Head of caudate nucleus (tissue), 42 donors: ENCODE results near the gene OR51S1.
"Not testable (repeated sequence)": the region's sequence is repeated elsewhere in the genome, so short reads cannot be mapped to it uniquely, and the experiment has no call there.

Experiments
- DNase-seq, 42 donors: peaks; one replicate each; pipeline versions ENCODE4 v3.0.0 to v3.0.0-alpha.2; 2020 to 2021; ENCODE audit warnings: mixed read lengths in 7 of 42
- intact Hi-C: fragments of 100-400 bp; cut with DNase I; formaldehyde crosslinking; loops from one replicate; pipeline ENCODE4 v1.15.0; 2022

Gene OR51S1

DNA sequence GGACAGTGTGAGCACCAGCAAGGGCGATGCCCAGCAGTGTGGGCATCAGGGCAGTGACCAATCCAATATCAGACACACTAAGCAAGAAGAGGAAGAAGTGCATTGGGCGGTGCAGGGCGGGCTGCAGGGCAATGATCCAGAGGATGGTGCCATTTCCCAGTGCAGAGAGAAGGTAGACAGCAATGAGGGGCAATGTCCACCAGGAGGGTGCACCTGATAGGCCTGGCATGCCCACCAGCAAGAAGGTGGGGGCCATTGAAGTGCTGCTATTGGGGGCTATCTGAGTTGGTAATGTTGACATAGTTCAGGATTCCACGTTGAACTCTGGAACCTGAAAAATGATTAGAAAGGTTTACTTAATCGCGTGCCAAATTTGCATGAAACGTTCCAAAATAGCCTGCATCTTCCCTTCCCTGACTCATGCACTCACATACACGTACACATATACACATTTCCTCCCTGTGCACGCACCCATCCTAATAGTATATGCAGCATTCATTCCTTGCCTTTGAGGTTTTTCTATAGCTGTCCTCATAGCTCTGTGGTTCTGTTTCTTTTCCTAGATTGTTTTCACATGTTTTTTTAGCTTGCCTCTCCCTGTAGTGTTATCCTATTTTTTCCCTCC is at the start of gene OR51S1:
Gene OR51S1, minus strand, starts transcription at position 301 of the 625 bp plus-strand sequence. Its CDS starts 0 bp downstream, at position 301.
- intact Hi-C loops, result no loop called here
- no peak for DNase-seq

DNA sequence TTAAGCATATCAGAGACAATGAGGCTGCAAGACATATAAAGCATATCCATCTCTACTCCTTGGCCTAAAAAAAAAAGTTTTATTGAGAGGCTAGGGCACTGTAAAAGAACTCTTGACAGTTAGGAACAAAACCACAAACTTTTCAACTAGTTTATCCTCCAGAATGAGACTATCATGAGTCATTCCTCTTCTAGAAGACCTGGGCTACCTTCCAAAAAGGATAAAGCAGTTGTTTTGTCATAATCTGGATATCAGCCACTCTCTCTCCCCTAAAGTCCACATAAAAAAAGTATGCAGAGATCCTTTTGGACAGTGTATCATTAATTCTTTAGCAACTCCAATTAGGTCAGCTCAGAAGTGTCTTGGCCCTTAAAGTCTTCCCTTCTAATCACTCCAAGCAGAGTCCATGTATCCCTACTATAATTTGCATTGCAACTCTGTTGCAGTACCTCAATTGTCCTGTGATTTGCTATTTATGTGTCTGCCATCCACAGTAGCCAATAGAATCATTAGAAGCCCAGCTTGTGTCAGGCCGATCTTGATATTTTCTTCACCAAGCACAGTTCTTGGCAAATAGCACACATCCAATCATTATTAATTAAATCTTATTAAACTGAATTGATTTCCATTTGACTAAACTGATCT is 43.1 kb upstream of the OR51S1 start:
- DNase-seq, result no peak
- intact Hi-C loops, result no loop called here

- no peak for DNase-seq
- intact Hi-C loops, result no loop called here
Observed at GRCh38 chr11:4890279-4890678, 41.3 kb upstream of the OR51S1 start.

DNA sequence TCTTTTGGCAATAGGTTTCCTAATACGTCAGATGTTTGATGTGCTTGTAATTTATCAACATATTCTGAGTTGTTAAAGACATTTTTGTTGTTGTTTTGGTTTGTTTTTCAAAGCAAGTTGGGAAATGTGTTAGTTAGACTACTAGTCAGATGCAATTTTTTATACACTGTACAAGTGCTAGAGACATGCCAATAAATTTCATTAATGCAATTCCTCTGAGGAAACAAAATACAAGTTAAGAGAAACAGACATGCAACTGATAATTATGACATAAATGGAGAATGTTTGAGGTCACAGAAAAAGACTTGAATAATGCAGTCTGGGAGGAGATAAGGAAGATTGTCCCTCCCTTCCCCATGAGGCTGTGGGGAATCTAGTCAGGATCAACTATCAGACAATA is 38.6 kb upstream of the OR51S1 start:
- no peak for DNase-seq
- intact Hi-C loops, result no loop called here

DNA sequence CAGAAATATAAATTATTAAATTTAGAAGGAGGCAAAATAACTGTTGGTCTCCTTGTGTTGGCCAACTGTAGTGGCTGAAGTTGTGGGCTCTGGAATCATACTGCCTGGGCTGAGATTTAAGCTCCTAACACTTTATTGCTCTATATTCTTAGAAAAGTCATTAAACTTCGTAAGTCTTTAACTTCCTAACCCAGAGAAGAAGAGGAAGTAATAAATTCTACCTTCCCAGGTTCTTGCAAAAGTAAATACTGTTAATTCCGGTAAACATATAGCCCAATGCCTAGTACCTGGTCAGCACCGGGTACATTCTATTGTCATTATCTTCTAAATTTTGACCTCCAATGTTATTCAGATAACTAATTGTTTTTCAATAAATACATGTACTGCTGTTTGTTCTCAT is 37.2 kb upstream of the OR51S1 start:
- no peak for DNase-seq
- intact Hi-C loops, result no loop called here

- intact Hi-C loops, result no loop called here
- no peak for DNase-seq
Observed at GRCh38 chr11:4884361-4884760, 35.4 kb upstream of the OR51S1 start.

DNA sequence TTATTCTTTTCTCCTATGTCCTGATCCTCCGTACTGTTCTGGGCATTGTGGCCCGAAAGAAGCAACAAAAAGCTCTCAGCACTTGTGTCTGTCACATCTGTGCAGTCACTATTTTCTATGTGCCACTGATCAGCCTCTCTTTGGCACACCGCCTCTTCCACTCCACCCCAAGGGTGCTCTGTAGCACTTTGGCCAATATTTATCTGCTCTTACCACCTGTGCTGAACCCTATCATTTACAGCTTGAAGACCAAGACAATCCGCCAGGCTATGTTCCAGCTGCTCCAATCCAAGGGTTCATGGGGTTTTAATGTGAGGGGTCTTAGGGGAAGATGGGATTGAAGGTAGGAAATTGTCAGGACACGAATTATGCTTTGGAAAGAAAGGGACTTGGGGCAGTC is 33.5 kb upstream of the OR51S1 start:
- intact Hi-C loops, result no loop called here
- DNase-seq, result no peak

DNA sequence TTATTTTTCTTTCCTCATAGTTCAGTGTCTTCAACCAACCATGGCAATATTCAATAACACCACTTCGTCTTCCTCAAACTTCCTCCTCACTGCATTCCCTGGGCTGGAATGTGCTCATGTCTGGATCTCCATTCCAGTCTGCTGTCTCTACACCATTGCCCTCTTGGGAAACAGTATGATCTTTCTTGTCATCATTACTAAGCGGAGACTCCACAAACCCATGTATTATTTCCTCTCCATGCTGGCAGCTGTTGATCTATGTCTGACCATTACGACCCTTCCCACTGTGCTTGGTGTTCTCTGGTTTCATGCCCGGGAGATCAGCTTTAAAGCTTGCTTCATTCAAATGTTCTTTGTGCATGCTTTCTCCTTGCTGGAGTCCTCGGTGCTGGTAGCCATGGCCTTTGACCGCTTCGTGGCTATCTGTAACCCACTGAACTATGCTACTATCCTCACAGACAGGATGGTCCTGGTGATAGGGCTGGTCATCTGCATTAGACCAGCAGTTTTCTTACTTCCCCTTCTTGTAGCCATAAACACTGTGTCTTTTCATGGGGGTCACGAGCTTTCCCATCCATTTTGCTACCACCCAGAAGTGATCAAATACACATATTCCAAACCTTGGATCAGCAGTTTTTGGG is 33.0 kb upstream of the OR51S1 start, which contains the start of gene OR51T1:
Gene OR51T1, plus strand, starts transcription at position 41 of the 641 bp plus-strand sequence. Its CDS starts 0 bp downstream, at position 41.
- intact Hi-C loops, result no loop called here
- DNase-seq, result no peak

- intact Hi-C loops, result no loop called here
- no peak for DNase-seq
Observed at GRCh38 chr11:4881188-4881587, 32.2 kb upstream of the OR51S1 start.

GRCh38 chr11:4865855-4866254 is 16.8 kb upstream of the OR51S1 start:
- DNase-seq, result no peak
- intact Hi-C loops, result no loop called here

DNA sequence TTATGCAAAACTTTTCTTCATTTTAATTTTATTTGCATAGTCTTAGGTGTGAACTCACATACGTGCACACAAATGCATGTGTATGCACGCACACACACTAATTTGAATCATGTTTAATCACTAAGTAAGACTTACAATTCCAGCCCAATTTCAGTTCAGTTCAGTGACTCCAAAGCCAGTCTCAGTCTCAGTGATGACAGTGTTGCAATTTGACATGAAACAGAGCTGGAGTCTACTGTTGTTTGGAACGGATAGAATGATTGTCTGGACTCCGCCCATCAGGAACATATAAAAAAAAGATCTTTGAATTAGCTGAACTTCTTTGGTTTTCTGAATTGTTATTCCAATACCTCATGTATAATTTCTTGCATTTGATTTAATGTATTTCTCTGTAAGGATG is 14.9 kb upstream of the OR51S1 start:
- intact Hi-C loops, result no loop called here
- no peak for DNase-seq

DNA sequence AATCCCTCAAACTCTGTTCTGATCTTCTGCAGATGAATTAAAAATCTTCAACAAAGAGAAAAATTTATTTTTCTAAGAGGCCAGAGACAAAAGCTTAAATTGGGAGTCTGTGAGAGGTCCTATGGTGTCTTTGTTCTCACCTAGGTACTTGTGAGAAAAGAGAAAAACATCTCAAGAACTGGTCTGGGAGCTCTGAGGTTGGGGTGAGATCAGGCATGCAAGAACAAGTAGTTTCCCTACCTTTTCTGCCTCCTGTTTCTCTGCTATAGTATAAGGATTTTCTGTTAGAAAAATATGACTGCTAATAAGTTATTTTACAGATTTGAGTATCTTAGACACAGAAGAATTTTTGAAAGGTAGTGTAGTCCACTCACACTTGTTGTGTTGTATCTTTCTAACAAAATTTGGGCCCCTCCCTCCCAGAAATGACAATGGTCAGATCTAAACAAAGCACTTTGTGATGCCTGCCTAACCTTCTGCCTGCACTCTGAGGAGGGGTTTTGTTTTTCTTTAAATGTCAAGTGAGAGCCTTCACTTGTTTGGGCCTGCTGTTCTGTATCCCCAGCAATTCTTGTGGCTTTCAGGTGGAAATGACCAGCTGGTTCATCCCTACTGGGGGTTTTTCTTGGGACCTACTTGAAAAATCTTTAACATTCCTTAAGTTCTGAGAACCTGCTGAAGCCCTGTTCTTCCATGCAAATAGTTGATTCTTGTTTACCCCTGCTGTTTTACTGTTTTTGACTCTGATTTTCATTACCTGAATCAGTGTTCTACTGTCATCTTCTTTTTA is 13.6 kb upstream of the OR51S1 start:
- intact Hi-C loops, result no loop called here
- no peak for DNase-seq

GRCh38 chr11:4854286-4854685 is 5.3 kb upstream of the OR51S1 start:
- DNase-seq, intact Hi-C loops: not testable (repeated sequence)

DNA sequence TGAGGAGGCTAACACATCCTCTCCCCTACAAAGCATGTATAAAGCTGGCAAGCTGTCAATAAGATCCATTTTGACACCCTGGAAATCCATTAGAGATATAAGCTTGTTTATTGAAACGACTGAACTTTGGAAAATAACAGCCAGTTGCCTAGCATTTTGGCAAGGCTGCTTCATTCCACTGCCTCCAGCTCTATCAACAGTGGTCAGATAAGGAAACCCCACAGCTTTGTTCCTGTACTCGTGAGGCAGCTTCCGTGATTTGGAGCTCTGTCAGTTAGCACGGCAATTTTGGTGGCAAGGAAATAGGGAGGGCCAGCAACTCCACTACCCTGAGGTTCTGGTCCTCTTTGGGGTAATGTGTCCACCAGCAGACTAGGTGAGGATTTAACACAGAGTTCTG is 2.0 kb upstream of the OR51S1 start:
- intact Hi-C loops, result no loop called here
- no peak for DNase-seq

GRCh38 chr11:4839851-4840549 is 9.0 kb downstream of the OR51S1 start:
- DNase-seq, result no peak
- intact Hi-C loops, result no loop called here

DNA sequence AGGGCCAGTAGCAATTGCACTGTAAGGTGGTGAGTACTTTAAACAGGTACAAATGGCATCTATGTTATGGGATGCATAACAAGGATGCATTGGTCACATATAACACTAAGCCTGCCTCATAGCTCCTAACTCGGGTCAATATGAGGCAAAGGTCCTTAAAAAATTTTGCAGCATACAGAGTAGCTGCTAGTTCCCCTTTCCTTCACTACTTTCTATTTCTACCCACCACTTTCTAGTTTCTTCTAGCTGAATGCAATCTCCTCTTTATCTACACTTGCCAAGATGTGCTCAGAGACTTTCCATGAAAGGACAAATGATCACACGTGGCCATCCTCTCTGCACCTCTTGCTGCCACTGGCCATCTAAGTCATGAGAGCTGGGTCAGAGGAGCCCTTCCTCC is 18.1 kb downstream of the OR51S1 start:
- intact Hi-C loops, result no loop called here

DNA sequence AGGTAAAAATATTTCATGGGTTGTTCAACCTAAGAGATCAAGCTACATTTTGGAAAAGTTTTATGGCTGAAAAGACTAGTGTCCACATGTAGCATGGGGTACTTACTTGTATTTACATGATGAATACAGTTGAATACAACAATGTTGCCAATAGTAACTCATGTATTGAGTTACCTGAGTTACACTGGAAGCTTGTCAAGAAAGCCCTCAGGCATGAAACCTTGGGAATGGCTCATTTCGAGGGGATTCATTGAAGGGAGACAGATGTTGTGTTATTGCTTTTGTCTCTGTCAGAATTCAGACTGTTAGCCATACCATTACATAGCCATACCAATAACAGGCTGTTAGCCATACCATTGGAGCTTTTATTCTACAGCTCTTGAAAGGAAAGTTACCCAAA is 18.7 kb downstream of the OR51S1 start:
- DNase-seq, result no peak

More for the DNA sequence above, 18.1 kb downstream of the OR51S1 start:
- no peak for DNase-seq

GRCh38 chr11:4826425-4826824 is 22.6 kb downstream of the OR51S1 start:
- intact Hi-C loops, result no loop called here
- no peak for DNase-seq

More for the DNA sequence above, 18.7 kb downstream of the OR51S1 start:
- intact Hi-C loops, result no loop called here

GRCh38 chr11:4825132-4825531 is 23.9 kb downstream of the OR51S1 start:
- intact Hi-C loops, result no loop called here
- no peak for DNase-seq
